K562 (cell line): Measurements from ENCODE around the gene PDE3A. TPM values are rescaled to one million over a fixed set of nuclear protein-coding genes. Genes with fewer than 3 reads are reported as not detected.

ENCODE experiments used
- ATAC-seq: fragments of 200-7000 bp; cut with Tn5 transposase; 3 replicates; pipeline ENCODE4 v1.9.1; 2020; ENCODE audit warnings: moderate library complexity
- BruUV-seq: library from RNA; stranded (reverse); fragments of 400-500 nt; replicated peaks from 2 replicates; lab custom pipeline; 2021; lab: Mats Ljungman, UMichigan
- CTCF ChIA-PET: fragments of 300-600 bp; formaldehyde crosslinking; extraction: SDS; loops from one replicate; lab custom pipeline; 2021; ENCODE audit warnings: low intra/inter-chr PET ratio; lab: Yijun Ruan, JAX
- POLR2A ChIA-PET: fragments of 300-600, 350-650 bp; sonication (Branson Sonifier 250); formaldehyde crosslinking; extraction: SDS; loops from one replicate; lab custom pipeline; 2021; ENCODE audit warnings: antibody characterized with exemption, inconsistent platforms; lab: Yijun Ruan, JAX
- DNase-seq, 4 experiments: peaks; one replicate each; pipeline versions ENCODE4 v3.0.0 to v3.0.0-alpha.2; 2011 to 2018; ENCODE audit warnings: low spot score in 3 of 4, mixed read lengths in 3 of 4; ENCODE audit errors: extremely low read depth in 1 of 4
- FAIRE-seq: peaks from 2 replicates; lab custom pipeline; 2011; peaks lifted over from hg19 to GRCh38; lab: Jason Lieb, UNC
- H2AFZ ChIP-seq: 2 replicates; pipeline ENCODE4 v1.6.0; 2011; ENCODE audit warnings: low read depth, low read length, control low read depth, inconsistent platforms
- H3K27ac ChIP-seq: fragments of 200-600 bp; 3 replicates; pipeline ENCODE4 v1.8.0; 2011; ENCODE audit warnings: low read depth, mild to moderate bottlenecking, control low read depth, inconsistent platforms, low read length, moderate library complexity, mixed read lengths; ENCODE audit errors: extremely low read depth
- H3K27me3 ChIP-seq, 2 experiments: fragments of 300-600 bp in 1 of 2; 2 replicates in 1 of 2; 3 replicates in 1 of 2; pipeline versions ENCODE4 v1.6.0 to v1.8.0; 2011; ENCODE audit warnings: inconsistent platforms in 2 of 2, low read length in 2 of 2, mild to moderate bottlenecking in 1 of 2, mixed read lengths in 1 of 2, moderate library complexity in 1 of 2; ENCODE audit not compliant: control insufficient read depth in 2 of 2, insufficient read depth in 2 of 2
- H3K36me3 ChIP-seq: fragments of 300-600 bp; 3 replicates; pipeline ENCODE4 v1.8.0; 2011; ENCODE audit warnings: mild to moderate bottlenecking, low read length, inconsistent platforms; ENCODE audit not compliant: control insufficient read depth, insufficient read depth
- H3K4me1 ChIP-seq, 2 experiments: fragments of 200-600 bp in 1 of 2; replicated peaks in 1 of 2; 2 replicates in 1 of 2; 3 replicates in 1 of 2; pipeline versions ENCODE4 v1.5.1 to v1.8.0; 2011; ENCODE audit warnings: inconsistent platforms in 2 of 2, low read length in 2 of 2, mild to moderate bottlenecking in 1 of 2, mixed read lengths in 1 of 2, moderate library complexity in 1 of 2; ENCODE audit not compliant: control insufficient read depth in 2 of 2, insufficient read depth in 2 of 2
- H3K4me2 ChIP-seq: 2 replicates; pipeline ENCODE4 v1.6.1; 2011; ENCODE audit warnings: low read length, control low read depth, inconsistent platforms, mixed read lengths; ENCODE audit not compliant: insufficient read depth
- H3K4me3 ChIP-seq: fragments of 200-600 bp; sonication (generic), shearing (Covaris generic); 2 replicates; pipeline ENCODE4 v1.5.1; 2016; ENCODE audit warnings: control low read depth, inconsistent platforms
- H3K79me2 ChIP-seq: fragments of 200-600 bp; 3 replicates; pipeline ENCODE4 v1.8.0; 2011; ENCODE audit warnings: low read length, inconsistent platforms; ENCODE audit not compliant: control insufficient read depth, insufficient read depth
- H3K9ac ChIP-seq, 2 experiments: 2 replicates each; pipeline versions ENCODE4 v1.6.0 to v1.6.1; 2011; ENCODE audit warnings: low read depth in 2 of 2, low read length in 2 of 2, control low read depth in 1 of 2, inconsistent platforms in 1 of 2, mild to moderate bottlenecking in 1 of 2, mixed read lengths in 1 of 2; ENCODE audit not compliant: insufficient read depth in 1 of 2
- H3K9me1 ChIP-seq: one replicate; pipeline ENCODE4 v1.6.0; 2011; ENCODE audit warnings: inconsistent platforms, mild to moderate bottlenecking, low read length, moderate library complexity; ENCODE audit not compliant: control insufficient read depth, insufficient read depth
- H3K9me3 ChIP-seq: replicated peaks from 2 replicates; pipeline ENCODE4 v1.5.1; 2011; ENCODE audit warnings: low read depth, low read length, inconsistent platforms; ENCODE audit not compliant: control insufficient read depth, insufficient read depth
- H4K20me1 ChIP-seq: replicated peaks from 2 replicates; pipeline ENCODE4 v1.6.1; 2011; ENCODE audit warnings: low read length, inconsistent platforms, mixed read lengths; ENCODE audit not compliant: control insufficient read depth, insufficient read depth
- BMI1 ChIP-seq: fragments of 150-350 bp; IDR thresholded peaks from 2 replicates; pipeline ENCODE4 v1.6.1; 2014; ENCODE audit warnings: low read length
- POLR3A ChIP-seq: IDR thresholded peaks from 2 replicates; pipeline ENCODE4 v1.6.1; 2011; ENCODE audit warnings: borderline replicate concordance, mild to moderate bottlenecking, moderate library complexity; ENCODE audit not compliant: insufficient read length, insufficient read depth; ENCODE audit errors: extremely low read depth
- ZFP36 ChIP-seq: fragments of 150-350 bp; IDR thresholded peaks from 2 replicates; pipeline ENCODE4 v1.6.1; 2018; ENCODE audit warnings: low read length, low read depth; ENCODE audit not compliant: partially characterized antibody
- ZNF347 ChIP-seq: fragments of 450-650 bp; formaldehyde crosslinking; IDR thresholded peaks from 2 replicates; pipeline ENCODE4 v1.4.0; 2020; ENCODE audit warnings: low read depth, mild to moderate bottlenecking, moderate library complexity
- ZNF445 ChIP-seq: fragments of 250-450 bp; sonication (Bioruptor Pico); IDR thresholded peaks from 2 replicates; pipeline ENCODE4 v1.4.0; 2020; ENCODE audit warnings: low read depth, mild to moderate bottlenecking, moderate library complexity
- ZNF668 ChIP-seq: fragments of 250-450 bp; sonication (Bioruptor Pico); IDR thresholded peaks from 2 replicates; pipeline ENCODE4 v1.8.0; 2022; ENCODE audit warnings: mild to moderate bottlenecking, inconsistent platforms
- WGBS: fragments of 100-300 bp; shearing (Covaris generic); methylation state at CpG from one replicate; pipeline ENCODE4 v1.1.6; 2016; ENCODE audit warnings: low coverage, mixed read lengths; ENCODE audit not compliant: insufficient coverage; ENCODE audit errors: missing lambda C conversion rate; 5-methylcytosine and 5-hydroxymethylcytosine counted together
- in situ Hi-C: fragments of 300-500 bp; cut with MboI; formaldehyde crosslinking; loops from 4 replicates; pipeline ENCODE4 v1.15.0; 2018; ENCODE audit warnings: inconsistent platforms, mixed read lengths
- intact Hi-C: fragments of 100-400 bp; cut with micrococcal nuclease; formaldehyde crosslinking; loops from 2 replicates; pipeline ENCODE4 v1.14.2; 2022
- polyA plus RNA-seq, 8 experiments: library from polyadenylated mRNA; depleted of rRNA in 4 of 8; stranded (reverse) in 5 of 8; unstranded in 3 of 8; fragments of >200 nt; fragmentation: Nextera tagmentation in 2 of 8; fragmentation: Illumina TruSeq in 1 of 8; extraction: Ambion mirVana in 2 of 8; extraction: Trizol in 1 of 8; gene quantifications; 2 replicates each; pipeline versions ENCODE4 v1.2.1 to v1.2.3, GENCODE V29; 2011 to 2014; ENCODE audit warnings: inconsistent platforms in 1 of 8, missing spikeins in 1 of 8
- total RNA-seq, 7 experiments: library from RNA; depleted of rRNA in 6 of 7; stranded (reverse); fragments of >200 nt in 6 of 7; fragmentation: Illumina TruSeq in 2 of 7; extraction: Trizol in 2 of 7; gene quantifications; 2 replicates each; pipeline versions ENCODE4 v1.2.1 to v1.2.3, GENCODE V29; 2011 to 2021; ENCODE audit warnings: low replicate concordance in 1 of 7

Gene PDE3A
- total and polyA plus RNA-seq, 9 of the 15 experiments (the other 6 are each of a cell fraction or from before 2014, with no cell fraction given), result 0.02 TPM; not detected in 8

DNA sequence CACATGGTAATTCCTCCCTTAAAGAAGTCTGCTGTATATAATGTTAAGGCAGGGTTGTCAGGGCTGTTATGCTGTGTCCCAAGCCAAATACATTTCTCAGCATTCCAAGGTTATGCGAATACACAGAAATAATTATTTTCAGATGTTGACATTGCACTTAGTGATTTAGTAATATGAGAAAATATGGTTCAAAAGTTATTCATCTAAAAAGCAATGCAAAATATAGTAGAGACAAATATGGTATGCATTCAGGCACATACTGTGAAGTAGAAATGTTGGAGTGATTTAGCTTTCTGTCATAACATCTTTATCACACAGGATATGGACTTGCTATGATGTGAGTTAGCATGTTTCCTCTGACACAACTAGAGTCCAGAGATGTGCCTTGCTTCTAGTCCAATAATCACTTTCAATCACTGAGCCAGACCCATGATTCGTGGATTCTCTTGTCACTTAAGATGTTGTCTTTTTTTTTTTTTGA lies 70.0 kb downstream of the PDE3A start:
- no peak overlapping the region for H3K9ac ChIP-seq
- H3K27ac ChIP-seq, result no peak overlapping the region
- WGBS, result 0% methylated on average over 2 of the region's 2 CpGs
- POLR2A ChIA-PET, result no interaction called here
- BruUV-seq, result no TSS peak
- ATAC-seq, result no peak
- FAIRE-seq, result no peak
- intact Hi-C loops, result no loop called here
- no peak for TF ChIP-seq ZNF347
- no peak for TF ChIP-seq ZNF668 (CRISPR knock-in tag)
- TF ChIP-seq ZFP36, result no peak
- no peak for TF ChIP-seq ZNF445
- no peak for TF ChIP-seq BMI1
- no peaks in the 10 kb centered on the region for H3K36me3 ChIP-seq
- H3K4me3 ChIP-seq, result no peak overlapping the region
- in situ Hi-C loops, result no loop called here
- H4K20me1 ChIP-seq, result no peaks in the 10 kb centered on the region
- no peaks in the 10 kb centered on the region for H3K4me1 ChIP-seq
- no peaks in the 10 kb centered on the region for H3K27me3 ChIP-seq
- H3K9me3 ChIP-seq, result no peaks in the 10 kb centered on the region
- no peak overlapping the region for H2AFZ ChIP-seq
- CTCF ChIA-PET, result no interaction called here
- no peaks in the 10 kb centered on the region for H3K79me2 ChIP-seq
- H3K9me1 ChIP-seq, result no peaks in the 10 kb centered on the region
- DNase-seq, result no peak
- H3K4me2 ChIP-seq, result no peak overlapping the region

GRCh38 chr12:20439626-20440025 lies 71.3 kb downstream of the PDE3A start:
- TF ChIP-seq POLR3A, result no peak
- no peak overlapping the region for H3K4me3 ChIP-seq
- no peak overlapping the region for H3K27ac ChIP-seq
- BruUV-seq, result no TSS peak
- no peak overlapping the region for H2AFZ ChIP-seq
- H3K36me3 ChIP-seq, result no peaks in the 10 kb centered on the region
- no peaks in the 10 kb centered on the region for H3K79me2 ChIP-seq
- ChIA-PET CTCF (no interaction called here), POLR2A (no interaction called here)
- FAIRE-seq, result no peak
- H3K27me3 ChIP-seq, result no peaks in the 10 kb centered on the region
- ATAC-seq, result no peak
- no peak overlapping the region for H3K9ac ChIP-seq
- H3K9me1 ChIP-seq, result no peaks in the 10 kb centered on the region
- DNase-seq, result no peak
- no peaks in the 10 kb centered on the region for H3K9me3 ChIP-seq
- in situ Hi-C loops (no loop called here), intact Hi-C loops (no loop called here)
- H3K4me1 ChIP-seq, result no peaks in the 10 kb centered on the region
- H3K4me2 ChIP-seq, result no peak overlapping the region
- H4K20me1 ChIP-seq, result no peaks in the 10 kb centered on the region
- WGBS, result 0% methylated on average over 1 of the region's 1 CpG
